ENCODE measurements around the gene FBXL3. TPM values are rescaled to one million over a fixed set of nuclear protein-coding genes. Genes with fewer than 3 reads are reported as not detected.

Gene FBXL3, protein sequence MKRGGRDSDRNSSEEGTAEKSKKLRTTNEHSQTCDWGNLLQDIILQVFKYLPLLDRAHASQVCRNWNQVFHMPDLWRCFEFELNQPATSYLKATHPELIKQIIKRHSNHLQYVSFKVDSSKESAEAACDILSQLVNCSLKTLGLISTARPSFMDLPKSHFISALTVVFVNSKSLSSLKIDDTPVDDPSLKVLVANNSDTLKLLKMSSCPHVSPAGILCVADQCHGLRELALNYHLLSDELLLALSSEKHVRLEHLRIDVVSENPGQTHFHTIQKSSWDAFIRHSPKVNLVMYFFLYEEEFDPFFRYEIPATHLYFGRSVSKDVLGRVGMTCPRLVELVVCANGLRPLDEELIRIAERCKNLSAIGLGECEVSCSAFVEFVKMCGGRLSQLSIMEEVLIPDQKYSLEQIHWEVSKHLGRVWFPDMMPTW
- 10 to 100 TPM; 35.5 to 36.4 TPM for total RNA-seq

DNA sequence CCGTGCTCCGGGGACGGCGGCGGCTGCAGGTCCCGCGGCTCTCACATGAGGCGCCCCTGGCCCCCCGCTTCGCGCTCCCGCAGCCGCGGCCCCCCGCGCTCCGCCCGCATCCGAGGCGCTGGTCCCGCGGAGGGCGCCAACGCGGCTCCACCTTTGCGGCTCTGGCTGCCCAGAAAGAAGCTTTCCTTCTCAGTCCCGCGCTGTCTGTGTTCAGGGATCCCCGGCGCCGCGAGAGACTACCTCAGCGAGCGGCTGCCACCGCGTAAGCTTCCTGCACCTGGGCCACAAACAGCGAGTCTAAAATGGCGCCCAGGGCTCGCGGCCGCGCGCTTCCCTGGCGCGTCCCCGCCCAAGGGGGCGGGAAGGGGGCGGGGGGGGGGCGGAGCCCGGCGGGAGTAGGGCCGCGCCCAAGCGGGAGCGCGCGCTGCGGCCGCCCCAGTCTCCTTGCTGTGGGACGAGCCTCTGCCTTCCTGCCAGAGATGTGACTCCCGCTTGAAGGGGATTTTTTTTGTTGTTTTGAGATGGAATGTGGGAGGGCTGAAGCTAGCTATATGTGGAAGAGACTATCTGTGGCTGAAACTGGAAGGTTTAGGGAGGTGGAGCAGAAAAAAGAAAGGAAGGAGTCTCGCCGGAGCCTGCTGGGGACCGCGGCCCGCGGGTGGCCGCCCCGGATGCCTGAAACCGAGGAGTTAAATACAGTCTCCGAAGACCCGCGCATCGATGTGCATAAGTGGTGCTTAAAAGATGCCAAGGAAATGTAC, at the start of gene FBXL3:
Gene FBXL3, minus strand, starts transcription at position 299 of the 761 bp plus-strand sequence. CDS start 5,299 bp downstream, outside the sequence.
- CTCF ChIA-PET, result interaction anchor here (1.0 kb wide), 1 partner anchor 10 kb away, joined by 3 read pairs; no protein-coding TSS in a partner anchor
- POLR2A ChIA-PET, result interaction anchor here (0.5 to 3.2 kb wide), 8 partner anchors 11 to 433 kb away, joined by 3 to 31 read pairs (median 6); partner anchors contain the start of gene CLN5

DNA sequence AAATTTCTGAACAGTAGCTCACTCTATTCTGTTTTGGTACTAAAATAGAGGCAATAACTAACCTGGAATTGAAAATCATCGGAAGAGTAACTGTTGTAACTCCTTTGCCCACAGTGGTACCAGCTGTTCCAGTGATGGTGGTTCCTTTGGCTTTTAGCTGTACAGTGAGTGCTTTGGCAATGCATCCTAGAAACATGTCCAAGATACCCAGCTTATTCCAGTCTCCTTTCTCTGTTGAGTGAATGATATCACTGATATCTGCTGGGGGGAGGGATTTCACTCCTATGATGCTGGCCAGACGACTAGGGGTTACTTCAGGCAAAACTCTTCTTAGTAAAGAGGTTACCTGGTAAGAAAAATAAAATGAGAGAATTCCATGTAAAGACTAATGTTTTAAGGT, 40.6 kb upstream of the FBXL3 start:
- CTCF ChIA-PET, result no interaction called here
- POLR2A ChIA-PET, result no interaction called here

DNA sequence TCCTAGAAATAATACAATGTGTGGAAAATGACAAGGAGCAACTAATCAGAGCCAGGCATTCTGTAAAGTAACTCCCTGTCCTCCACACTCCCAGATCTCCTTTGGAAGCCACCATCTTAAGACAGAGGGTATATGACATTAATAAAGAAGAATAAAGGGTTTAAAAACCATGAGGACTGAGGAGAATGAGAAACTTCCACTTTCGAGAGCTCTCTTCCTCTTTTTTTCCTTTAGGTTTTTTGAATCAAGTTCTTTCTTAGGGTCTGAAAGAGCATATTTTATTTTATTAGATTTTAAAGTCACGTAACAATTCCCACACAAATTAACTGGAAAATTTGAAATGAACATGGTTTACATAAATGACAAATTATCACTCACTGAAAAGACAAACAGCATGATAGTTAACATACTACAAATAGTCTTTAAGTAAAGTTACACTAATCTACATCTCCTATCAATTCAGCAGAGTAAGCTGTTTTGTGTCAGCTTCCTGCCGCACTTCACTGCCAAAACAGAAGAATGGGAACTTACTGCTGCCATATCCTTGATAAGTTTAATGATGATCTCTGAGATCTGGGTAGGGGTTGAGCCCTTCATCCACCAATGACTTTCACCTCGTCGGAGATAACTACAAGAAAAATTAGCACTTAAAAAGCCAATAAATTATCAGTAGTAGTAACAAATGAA, 38.6 kb upstream of the FBXL3 start:
- POLR2A ChIA-PET, result interaction anchor here (1.1 kb wide), 1 partner anchor 11 kb away, joined by 3 read pairs; no protein-coding TSS in a partner anchor
- CTCF ChIA-PET, result no interaction called here

GRCh38 chr13:77062097-77062496, 35.1 kb upstream of the FBXL3 start:
- CTCF ChIA-PET, result no interaction called here
- POLR2A ChIA-PET, result no interaction called here

DNA sequence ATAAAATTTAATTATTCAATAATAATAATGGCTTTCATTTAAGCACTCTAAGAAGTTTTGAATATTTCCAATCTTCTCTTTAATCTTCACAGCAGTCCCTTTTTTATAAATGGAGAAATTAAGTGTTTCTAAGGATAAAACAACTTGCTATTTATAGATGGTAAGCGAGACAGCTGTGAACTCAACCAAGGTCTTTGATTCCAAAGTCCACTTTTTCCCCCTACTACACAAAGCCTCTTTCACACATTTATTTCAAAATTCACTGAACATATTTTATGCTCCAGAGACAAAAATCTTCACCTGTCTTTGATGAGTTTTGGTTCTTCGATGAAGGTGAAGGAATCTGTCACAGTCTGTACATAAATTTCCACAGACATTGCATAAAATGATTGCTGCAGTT, 34.4 kb upstream of the FBXL3 start:
- POLR2A ChIA-PET, result no interaction called here
- CTCF ChIA-PET, result no interaction called here

DNA sequence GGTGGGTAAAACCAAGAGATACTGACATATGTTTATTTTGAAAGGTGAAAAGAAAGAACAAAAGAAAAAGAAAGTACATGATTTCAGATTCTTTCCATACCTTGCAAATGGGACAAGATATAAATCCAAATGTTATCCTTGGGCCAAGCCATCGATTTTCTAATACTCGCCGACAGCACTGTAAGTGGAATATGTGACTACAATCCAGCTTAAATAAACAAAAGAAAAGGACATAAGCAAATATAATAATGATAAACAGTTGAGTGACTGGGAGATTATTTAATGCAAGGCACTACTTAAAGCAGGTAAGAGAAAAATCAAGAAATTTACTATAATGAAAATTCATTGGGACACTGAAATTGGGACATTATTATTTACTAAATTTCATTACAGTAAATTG, 29.9 kb upstream of the FBXL3 start:
- ChIA-PET CTCF (interaction anchor here (0.6 to 0.8 kb wide), 2 partner anchors 227 to 424 kb away, joined by 3 to 6 read pairs; no protein-coding TSS in a partner anchor), POLR2A (no interaction called here)

GRCh38 chr13:77056382-77056781, 29.4 kb upstream of the FBXL3 start:
- ChIA-PET POLR2A (interaction anchor here (0.6 kb wide), 1 partner anchor 55 kb away, joined by 3 read pairs; no protein-coding TSS in a partner anchor), CTCF (interaction anchor here (0.6 kb wide), 1 partner anchor 227 kb away, joined by 3 read pairs; no protein-coding TSS in a partner anchor)

DNA sequence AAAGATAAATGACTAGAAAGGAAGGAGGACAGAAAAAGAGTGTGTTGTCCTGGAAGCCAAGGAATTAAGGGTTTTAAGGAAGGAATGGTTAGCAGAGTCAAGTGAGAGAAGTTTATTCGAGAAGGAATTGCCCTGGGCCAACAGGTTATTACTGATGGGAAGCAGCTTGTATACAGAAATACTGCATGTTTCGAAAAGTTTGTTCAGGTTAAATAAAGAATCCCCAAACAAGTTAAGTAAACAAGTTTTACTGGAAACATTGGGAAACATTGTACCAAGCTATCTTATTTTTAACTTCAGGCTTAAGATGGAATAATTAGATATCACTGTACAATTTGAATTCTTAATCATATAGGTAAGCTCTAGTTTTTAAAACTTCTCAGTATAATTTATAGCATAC, 28.2 kb upstream of the FBXL3 start:
- ChIA-PET POLR2A (interaction anchor here (0.8 kb wide), 1 partner anchor 10 kb away, joined by 3 read pairs; no protein-coding TSS in a partner anchor), CTCF (interaction anchor here (0.6 kb wide), 1 partner anchor 13 kb away, joined by 3 read pairs; no protein-coding TSS in a partner anchor)

- CTCF ChIA-PET, result no interaction called here
- POLR2A ChIA-PET, result no interaction called here
These were observed 26.2 kb upstream of the FBXL3 start for GRCh38 chr13:77053192-77053591.

GRCh38 chr13:77048681-77049080, 21.7 kb upstream of the FBXL3 start:
- ChIA-PET CTCF (no interaction called here), POLR2A (no interaction called here)

DNA sequence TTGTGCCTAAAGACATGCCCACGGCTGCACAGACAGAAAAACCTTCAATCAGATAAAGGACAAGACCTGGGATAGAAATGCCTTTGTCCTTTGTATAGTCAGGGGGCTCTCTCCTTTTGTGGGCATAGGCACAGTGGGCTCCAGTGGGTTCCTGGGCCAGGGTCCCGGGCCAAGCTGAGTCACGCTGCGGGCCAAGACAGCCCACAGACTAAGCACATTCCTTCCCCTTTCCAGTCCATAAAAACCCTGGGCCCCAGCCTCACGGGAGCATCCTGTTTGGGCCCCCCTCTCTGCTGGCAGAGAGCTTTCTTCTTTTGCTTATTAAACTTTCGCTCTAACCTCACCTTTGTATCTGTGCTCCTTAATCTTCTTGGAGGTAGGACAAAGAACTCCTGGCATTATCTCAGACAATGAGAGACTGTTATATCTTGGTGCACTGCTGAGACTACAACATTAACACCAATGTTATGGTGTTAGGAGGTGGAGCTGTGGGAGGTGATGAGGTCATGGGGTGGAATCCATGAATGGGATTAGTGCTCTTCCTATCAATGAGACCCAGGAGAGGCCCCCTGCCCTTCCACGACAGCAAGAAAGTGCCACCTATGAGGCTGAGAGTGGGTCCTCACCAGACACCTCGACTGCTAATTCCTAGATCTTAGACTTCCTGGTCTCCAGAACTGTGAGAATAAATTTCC, 20.8 kb upstream of the FBXL3 start:
- POLR2A ChIA-PET, result interaction anchor here (1.1 kb wide), 1 partner anchor 16 kb away, joined by 3 read pairs; no protein-coding TSS in a partner anchor
- CTCF ChIA-PET, result no interaction called here

- POLR2A ChIA-PET, result interaction anchor here (0.9 kb wide), 1 partner anchor 16 kb away, joined by 3 read pairs; the partner anchor contains the start of gene FBXL3
These were observed 15.7 kb upstream of the FBXL3 start for GRCh38 chr13:77042566-77043177.

GRCh38 chr13:77040835-77041234, 13.9 kb upstream of the FBXL3 start:
- POLR2A ChIA-PET, result no interaction called here
- CTCF ChIA-PET, result interaction anchor here (0.6 kb wide), 1 partner anchor 32 kb away, joined by 4 read pairs; no protein-coding TSS in a partner anchor

More at GRCh38 chr13:77042566-77043177, 15.7 kb upstream of the FBXL3 start:
- CTCF ChIA-PET, result interaction anchor here (0.6 kb wide), 1 partner anchor 17 kb away, joined by 3 read pairs; no protein-coding TSS in a partner anchor

DNA sequence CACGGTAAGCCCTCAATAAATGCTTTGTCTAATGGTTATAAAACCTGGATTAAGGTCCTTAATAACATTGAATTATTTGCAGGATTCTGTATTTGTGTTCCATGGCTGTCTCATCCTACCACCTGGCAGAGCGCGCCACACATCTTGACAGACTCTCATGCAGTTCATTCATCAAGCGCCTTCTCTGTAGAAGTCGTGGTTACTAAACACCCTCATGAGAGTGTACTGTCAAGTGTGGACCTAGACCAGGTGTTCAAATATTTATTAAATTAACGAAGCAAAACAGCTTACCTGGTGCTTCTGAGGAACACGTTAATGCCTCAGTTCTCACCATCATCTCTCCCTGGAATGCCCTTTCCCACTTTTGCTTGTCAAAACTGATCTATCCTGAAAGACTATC, 13.1 kb upstream of the FBXL3 start:
- POLR2A ChIA-PET, result no interaction called here

GRCh38 chr13:77038907-77039480, 12.0 kb upstream of the FBXL3 start:
- POLR2A ChIA-PET, result no interaction called here
- CTCF ChIA-PET, result no interaction called here

More for the DNA sequence above, 13.1 kb upstream of the FBXL3 start:
- CTCF ChIA-PET, result no interaction called here

- ChIA-PET POLR2A (no interaction called here), CTCF (no interaction called here)
These were observed 9.3 kb upstream of the FBXL3 start for GRCh38 chr13:77036279-77036678.

DNA sequence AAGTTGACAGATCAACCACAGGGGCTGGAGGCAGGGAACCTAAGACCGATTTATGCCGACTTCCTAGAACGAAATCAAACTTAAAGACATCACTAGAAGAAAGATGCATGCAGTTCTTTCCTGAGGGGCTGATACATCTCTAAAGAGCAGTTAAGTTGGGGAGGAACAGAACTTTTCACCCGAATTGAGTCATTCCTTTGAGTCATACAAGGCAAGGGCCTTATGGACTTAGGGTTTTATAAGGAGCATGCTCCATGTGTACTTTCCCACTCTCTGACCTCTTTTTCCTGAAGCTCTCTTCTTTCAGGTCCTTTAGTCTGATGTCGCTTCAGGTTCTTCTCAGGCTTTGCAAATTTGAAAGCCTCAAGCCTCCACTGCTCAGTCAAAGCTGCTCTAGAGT, 7.9 kb upstream of the FBXL3 start:
- POLR2A ChIA-PET, result no interaction called here
- CTCF ChIA-PET, result no interaction called here

DNA sequence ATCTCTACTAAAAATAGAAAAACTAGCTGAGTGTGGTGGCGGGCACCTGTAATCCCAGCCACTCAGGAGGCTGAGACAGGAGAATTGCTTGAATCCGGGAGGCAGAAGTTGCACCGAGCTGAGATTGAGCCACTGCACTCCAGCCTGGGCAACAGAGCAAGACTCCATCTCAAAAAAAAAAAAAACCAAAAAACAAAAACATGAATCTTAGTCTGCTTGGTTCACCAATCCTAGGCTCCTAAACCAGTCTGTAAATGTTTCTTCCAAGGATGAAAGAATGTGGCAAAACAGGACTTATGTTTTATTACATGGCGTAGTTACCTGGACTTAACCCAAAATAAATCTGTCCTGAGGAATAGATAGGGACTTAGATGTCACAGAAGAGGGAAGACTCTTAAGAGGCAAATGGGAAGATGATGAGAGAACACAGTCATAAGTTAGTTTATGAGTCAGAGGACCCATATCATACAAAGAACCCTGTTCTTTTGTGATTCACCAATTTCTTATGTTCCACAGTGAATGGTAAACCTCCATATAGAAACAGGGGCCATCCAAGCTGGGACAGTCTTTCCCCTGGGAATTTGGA, 6.9 kb upstream of the FBXL3 start:
- ChIA-PET POLR2A (no interaction called here), CTCF (no interaction called here)

Measured in activated CD8-positive, alpha-beta memory T cell treated with anti-CD3 and anti-CD28 coated beads for 36 hours (primary cell).